ENCODE measurements around the gene MFN2.
"Not testable (repeated sequence)": the region's sequence is repeated elsewhere in the genome, so short reads cannot be mapped to it uniquely, and the experiment has no call there.

MFN2 gene

DNA sequence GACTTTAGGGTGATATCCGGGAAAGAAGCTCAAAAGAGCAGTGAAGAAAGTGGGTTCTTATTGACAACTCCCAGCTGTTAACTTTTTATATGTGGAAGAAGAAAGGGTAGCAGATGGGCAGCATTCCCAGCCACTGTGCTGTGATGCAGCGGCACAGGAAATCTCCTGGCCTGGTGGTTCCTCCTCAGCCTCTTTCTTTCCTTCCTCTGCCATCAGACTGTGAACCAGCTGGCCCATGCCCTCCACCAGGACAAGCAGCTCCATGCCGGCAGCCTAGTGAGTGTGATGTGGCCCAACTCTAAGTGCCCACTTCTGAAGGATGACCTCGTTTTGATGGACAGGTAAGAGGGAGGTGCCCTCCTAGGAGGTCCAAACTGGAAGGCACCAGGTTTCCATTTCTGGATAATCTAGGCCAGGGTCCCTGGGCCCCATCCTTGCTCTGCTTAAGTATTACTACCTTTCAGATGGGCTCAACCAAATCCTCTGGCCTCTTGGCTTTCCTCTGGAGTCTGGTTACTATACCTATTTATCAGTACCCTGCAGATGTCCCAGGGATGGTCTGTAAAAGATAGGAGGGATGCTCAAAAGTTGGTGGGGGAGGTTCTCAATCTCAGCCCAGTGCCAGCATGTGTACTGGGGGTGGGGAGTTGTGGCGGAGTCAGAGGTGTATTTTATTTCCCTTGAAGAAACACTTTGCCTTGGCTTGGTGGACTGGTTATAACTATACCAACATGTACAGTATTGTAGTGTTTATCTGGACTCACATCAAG, 17.0 kb downstream of the MFN2 start:
- no peak for DNase-seq (ENCODE audit: low spot score)

DNA sequence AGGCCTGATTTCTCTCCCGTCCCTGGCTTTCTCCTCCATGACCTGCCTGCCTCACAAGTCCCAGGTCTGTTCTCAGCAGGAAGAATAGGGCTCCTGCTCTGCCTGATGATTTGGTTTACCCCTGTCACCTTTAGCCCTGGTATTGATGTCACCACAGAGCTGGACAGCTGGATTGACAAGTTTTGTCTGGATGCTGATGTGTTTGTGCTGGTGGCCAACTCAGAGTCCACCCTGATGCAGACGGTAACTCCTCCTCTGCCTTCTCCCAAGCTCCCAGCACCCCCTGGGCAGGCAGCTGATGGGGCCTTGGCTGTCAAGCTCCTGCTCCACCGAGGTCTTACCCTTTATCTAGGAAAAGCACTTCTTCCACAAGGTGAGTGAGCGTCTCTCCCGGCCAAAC, 18.4 kb downstream of the MFN2 start:
- no peak for DNase-seq (ENCODE audit: low spot score)
- no peak for FAIRE-seq

More for the DNA sequence above, 17.0 kb downstream of the MFN2 start:
- FAIRE-seq: no peak

DNA sequence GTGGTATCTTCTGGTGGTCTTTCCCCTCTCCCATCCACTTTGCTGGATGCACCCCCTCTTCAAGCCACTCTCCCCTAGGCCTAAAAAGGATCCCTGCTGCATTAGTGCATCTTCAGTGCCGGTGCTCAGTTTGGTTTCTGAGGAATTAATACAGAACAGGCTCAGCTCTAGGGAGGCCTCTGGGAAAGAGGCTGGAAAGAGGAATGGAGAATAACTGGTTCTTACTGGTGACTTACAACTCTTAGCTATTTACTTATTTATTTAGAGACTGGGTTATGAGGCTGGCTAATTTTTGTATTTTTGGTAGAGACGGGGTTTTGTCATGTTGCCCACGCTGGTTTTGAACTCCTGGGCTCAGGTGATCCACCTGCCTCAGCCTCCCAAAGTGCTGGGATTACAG, 19.0 kb downstream of the MFN2 start:
- no peak for FAIRE-seq
- no peak for DNase-seq (ENCODE audit: low spot score)

DNA sequence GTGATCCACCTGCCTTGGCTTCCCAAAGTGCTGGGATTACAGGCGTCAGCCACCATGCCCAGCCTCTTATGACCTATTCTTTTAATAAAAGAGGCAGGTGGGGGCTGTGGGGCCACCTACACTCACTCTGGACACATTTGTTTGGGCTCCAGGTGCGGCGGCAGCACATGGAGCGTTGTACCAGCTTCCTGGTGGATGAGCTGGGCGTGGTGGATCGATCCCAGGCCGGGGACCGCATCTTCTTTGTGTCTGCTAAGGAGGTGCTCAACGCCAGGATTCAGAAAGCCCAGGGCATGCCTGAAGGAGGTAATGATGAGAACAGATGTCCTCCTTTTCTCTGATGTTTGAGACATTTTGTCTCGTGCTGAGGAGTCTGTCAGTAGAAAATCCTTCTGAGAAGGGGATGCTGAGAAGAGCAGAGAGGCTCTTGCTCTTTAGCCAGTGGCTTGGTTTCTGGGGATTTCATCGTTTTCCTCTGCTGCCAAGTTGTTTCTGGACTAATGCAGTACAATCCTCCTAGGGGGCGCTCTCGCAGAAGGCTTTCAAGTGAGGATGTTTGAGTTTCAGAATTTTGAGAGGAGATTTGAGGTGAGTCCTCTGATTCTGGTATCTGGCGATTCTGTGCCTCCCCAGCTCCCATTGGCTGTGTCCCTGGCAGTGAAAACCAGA, 21.1 kb downstream of the MFN2 start:
- DNase-seq (ENCODE audit: low spot score): no peak
- FAIRE-seq: no peak

DNA sequence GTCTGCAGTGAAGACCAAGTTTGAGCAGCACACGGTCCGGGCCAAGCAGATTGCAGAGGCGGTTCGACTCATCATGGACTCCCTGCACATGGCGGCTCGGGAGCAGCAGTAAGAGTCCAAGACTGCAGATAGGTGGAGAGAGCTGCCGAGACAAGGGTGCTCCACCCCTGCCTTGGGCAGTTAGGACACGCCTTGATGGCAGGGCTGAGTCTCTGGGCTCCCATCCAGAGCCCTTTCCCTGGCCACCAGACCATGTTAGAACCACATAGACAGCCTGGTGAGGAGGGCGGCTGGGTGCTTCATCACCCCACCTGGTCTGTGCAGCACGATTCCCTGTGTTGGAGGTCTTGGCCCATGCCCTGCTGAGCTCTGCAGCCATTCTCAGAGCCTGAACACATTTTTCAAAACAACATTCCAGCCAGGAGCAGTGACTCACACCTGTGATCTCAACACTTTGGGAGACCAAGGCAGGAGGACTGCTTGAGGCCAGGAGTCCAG, 21.8 kb downstream of the MFN2 start:
- DNase-seq (ENCODE audit: low spot score): peak; percentile 87
- peak; percentile 76 for FAIRE-seq

DNA sequence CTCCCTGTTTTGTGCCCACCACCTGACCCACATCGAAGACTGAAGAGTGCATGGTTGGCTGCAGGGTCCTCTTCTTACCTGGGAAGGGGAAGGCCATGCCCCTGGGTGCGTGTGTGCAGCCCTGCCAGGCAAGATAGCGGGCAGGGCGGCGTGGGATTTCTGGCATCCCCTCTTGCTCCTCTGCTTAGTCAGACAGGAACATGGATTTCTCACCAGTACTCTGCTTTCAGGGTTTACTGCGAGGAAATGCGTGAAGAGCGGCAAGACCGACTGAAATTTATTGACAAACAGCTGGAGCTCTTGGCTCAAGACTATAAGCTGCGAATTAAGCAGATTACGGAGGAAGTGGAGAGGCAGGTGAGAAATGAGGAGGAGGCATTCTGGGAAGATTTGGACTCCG, 23.5 kb downstream of the MFN2 start:
- no peak for DNase-seq (ENCODE audit: low spot score)
- no peak for FAIRE-seq

DNA sequence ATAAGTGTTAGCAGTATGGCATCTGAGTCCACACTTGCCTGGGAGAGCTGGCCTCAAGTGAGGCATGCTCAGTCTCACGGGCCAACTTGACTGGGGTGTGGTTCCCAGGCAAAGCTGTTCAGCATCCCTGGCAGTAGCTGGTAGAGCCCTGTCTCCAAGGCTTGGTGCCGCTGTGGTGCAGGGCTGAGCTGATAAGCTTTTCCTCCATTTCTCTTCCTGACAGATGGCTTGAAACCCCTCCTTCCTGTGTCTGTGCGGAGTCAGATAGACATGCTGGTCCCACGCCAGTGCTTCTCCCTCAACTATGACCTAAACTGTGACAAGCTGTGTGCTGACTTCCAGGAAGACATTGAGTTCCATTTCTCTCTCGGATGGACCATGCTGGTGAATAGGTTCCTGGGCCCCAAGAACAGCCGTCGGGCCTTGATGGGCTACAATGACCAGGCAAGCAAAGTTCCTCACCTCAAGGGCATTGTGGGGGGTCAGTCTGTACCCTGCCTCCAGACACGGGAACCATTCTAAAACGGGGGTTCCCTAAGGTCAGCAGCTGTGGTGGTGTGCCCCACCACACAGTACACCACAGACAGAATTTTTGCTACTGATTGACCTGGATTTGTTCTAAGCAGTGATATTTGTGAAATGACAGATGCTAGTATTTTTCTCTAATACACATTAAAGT, 25.4 kb downstream of the MFN2 start:
- DNase-seq (ENCODE audit: low spot score): no peak
- FAIRE-seq: no peak

DNA sequence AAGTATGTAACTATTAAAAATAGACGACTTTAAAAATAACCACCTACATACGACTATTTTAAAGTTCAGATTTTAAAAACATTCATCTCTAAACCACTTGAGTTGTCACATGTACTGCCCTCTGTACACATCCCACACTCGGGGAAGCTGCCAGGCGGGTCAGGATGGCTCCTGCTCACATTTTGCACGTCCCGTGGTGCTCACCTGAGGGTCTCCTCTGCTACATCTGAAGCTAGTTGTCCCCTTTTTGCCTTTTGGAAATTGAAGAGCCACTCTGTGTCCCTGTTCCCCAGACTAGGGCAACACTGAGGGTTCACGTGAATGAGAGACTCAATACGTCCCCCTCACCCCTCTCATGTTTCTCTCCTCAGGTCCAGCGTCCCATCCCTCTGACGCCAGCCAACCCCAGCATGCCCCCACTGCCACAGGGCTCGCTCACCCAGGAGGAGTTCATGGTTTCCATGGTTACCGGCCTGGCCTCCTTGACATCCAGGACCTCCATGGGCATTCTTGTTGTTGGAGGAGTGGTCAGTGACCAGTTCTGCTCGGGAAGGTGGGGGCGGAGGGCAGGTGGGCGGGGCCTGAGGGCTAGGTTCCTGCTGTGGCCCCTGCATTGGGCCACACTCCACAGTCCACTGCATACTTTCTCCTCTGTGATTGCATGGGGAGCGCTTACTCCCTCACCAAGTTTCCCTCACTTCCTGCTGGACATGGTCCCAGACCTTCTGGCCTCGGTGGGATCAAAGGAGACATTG, 26.1 kb downstream of the MFN2 start:
- DNase-seq (ENCODE audit: low spot score): no peak
- no peak for FAIRE-seq

DNA sequence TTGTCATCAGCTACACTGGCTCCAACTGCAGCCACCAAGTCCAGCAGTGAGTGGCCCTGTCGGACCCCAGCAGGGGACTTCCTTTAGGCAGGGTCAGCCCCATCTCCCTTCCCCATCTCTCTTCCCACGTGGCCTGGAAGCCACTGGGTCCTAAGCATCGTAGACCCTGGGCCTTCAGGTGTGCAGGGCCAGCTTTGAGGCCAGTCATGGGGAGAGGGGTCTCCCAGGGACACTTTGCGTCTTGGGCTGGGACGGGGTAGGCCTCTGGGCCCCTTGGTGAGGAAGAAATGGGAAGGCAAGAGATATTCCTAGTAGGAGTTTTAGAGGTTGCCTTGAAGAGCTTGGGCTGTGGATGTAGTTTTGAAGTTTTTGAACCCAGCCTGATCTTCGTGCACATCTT, 27.0 kb downstream of the MFN2 start:
- FAIRE-seq (no peak), DNase-seq (ENCODE audit: low spot score) (no peak)

DNA sequence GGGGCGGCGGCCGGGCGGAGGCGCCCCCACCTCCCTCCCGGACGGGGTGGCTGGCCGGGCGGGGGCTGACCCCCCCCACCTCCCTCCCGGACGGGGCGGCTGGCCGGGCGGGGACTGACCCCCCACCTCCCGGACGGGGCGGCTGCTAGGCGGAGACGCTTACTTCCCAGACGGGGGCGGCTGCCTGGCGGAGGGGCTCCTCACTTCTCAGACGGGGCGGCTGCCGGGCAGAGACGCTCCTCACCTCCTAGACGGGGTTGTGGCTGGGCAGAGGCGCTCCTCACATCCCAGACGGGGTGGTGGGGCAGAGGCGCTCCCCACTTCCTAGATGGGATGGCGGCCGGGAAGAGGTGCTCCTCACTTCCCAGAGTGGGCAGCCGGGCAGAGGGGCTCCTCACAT, 28.1 kb downstream of the MFN2 start:
- FAIRE-seq: not testable (repeated sequence)

DNA sequence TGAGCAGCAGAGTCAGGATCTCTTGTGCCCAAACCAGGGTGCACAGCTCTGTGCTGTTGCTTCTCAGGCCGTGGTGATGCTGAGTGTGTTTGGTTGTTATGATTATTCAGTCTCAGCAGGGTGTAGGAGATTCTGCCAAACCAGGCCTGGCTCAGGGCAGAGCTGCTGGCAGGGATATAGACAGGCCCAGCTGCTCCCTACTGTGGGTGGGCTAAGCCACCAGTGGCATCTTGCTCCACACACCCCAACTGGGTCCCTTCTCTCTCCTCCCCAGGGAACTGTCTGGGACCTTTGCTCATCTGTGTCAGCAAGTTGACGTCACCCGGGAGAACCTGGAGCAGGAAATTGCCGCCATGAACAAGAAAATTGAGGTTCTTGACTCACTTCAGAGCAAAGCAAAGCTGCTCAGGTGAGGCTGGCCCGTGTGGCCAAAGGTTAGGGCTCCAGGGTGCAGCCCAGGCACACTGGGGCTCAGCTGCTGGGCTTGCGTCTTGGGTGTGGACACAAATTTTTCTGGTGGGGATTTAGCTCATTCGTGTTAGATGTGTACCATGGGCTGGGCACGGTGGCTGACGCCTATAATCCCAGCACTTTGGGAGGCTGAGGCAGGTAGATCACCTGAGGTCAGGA, 29.2 kb downstream of the MFN2 start:
- DNase-seq (ENCODE audit: low spot score): no peak
- no peak for FAIRE-seq

More for the DNA sequence above, 28.1 kb downstream of the MFN2 start:
- not testable (repeated sequence) for DNase-seq (ENCODE audit: low spot score)

DNA sequence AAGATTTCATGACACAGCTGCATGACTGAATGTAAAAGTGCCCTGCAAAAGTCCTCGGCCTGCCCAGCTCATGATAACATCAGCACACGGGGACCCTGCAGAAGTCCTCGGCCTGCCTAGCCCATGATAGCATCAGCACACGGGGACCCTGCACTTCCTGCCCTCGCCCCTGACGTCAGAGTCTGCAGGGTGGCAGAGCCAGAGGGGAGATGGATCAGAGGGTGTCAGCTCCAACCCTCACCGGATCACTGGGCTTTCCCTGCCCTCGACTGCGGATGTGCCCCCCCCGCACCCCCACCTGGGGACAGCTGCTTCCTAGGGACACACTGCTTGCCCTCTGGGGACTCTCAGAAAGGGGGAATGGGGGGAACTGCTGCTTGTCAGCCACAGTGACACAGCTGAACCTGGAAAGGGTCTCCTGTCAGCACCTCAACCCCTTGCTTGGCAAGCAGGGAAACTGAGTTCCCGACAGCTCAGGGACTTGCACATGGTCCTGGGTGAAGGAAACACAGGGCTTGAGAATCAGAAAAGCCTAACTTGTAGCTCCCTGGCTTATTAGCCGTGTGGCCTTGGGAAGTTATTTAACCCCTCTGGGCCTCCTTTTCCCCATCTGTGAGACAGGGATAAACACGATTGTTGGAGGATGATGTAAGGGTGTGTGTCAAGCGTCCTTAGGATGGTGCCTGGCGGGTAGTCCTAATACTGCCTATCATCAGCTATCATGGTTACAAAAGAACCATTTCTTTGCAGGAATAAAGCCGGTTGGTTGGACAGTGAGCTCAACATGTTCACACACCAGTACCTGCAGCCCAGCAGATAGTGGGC, 30.7 kb downstream of the MFN2 start:
- FAIRE-seq (no peak), DNase-seq (ENCODE audit: low spot score) (no peak)

DNA sequence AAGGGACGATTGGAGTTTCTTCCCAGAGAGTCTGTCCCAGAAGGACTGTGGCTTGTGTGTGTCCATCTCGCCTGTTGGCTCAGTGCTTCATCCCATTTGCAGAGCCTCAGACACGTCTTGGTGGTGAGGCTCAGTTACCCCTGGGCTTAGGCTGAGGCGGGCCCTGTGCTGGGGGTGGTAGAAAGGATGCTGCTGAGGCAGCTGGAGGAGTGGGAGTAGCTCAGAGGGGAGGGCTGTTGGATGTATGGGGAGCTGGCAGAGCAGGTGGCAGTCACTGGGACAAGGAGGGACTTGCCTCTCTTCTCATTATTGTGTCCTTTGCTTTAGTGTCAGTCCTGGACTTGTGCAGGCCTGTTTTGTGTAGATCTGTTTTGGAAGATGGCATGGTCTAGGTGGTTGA, 31.8 kb downstream of the MFN2 start:
- FAIRE-seq (no peak), DNase-seq (ENCODE audit: low spot score) (no peak)

DNA sequence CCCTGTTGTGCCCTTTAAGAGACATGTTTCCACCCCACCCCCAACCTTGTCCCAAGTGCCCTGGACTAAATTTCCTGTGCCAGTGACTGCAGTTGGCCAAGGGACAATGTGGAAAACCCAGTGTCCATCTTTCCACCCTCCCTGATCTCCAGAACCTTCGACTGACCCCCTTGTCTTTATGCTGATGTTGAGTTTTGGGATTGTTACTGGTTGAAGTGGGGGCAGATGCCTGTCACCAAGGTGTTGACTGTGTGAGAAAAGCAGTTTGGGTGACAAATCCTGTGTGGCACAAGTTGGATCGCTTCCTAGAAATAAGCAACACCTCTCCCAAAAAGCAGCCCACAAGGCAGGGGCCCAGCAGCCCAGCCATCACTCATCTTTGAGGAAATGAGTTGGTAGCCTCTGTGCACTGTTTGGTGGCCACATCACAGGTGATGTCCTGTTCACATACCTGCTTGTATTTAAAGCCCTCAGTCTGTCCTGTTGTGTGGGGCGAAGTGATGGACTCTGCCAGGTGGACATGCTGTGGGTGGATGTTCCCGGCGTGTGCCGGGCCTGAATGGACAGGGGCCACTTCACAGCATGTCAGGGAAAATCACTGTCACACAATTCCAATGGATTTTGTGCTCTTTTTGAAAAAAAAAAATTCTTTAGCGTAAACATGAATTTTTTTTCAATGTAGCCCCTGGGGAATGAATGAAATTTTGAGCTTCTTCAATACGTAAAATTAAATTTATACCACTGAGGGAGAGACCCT, 32.5 kb downstream of the MFN2 start:
- FAIRE-seq (no peak), DNase-seq (ENCODE audit: low spot score) (no peak)

DNA sequence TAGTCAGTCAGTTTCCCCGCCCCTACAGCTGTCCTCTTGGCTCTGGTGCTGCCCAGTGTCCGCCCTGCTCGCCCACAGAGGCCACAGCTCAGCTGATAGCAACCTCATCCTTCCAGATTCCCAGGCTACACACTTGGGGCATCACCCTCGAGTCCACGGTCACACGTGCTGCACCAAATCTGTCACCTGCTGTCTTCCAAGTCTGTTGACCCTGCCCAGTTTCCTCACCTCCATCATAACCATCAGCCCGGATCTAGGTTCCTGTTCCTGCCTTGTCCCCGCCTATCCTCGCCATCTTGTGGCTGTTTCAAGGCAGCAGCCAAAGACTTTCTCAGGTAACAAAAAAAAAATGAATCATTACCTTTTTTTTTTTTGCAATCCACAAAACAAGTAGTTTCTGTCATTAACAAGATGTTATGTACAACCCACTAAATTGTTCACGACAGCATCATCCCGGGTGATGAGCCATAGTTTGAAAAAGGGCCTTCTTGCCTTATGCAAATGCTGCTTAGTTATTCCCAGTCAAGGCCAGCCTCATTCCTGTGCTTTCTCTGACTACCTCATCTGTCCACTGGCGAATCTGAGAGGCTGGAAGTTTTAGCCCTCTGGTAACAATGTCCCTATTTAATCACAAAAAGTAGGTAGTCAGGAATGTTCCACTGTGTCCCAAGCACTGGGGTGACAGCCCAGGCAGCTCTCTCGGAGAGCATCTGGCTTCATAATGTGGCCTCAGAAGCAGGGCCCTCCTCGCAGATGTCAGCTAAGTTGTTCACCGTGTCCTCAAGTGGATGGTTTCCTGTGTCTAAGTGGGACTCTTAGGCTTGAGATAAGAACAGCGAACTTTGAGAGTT, 34.1 kb downstream of the MFN2 start:
- FAIRE-seq (no peak), DNase-seq (ENCODE audit: low spot score) (no peak)

DNA sequence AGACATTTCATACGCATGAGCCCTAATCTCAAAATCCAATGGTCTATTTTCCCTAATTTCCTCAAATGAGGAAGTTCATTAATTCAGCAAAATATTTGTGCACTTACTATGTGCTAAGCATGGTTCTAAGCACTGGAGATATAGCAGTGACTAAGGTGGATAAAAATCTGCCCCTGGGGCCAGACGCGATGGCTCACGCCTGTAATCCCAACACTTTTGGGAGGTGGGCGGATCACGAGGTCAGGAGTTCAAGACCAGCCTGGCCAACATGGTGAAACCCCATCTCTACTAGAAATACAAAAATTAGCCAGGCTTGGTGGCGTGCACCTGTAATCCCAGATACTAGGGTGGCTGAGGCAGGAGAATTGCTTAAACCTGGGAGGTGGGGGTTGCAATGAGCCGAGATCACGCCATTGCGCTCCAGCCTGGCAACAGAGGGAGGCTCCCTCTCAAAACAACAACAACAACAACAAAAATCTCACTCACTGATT, 34.8 kb downstream of the MFN2 start:
- FAIRE-seq: no peak
- no peak for DNase-seq (ENCODE audit: low spot score)

DNA sequence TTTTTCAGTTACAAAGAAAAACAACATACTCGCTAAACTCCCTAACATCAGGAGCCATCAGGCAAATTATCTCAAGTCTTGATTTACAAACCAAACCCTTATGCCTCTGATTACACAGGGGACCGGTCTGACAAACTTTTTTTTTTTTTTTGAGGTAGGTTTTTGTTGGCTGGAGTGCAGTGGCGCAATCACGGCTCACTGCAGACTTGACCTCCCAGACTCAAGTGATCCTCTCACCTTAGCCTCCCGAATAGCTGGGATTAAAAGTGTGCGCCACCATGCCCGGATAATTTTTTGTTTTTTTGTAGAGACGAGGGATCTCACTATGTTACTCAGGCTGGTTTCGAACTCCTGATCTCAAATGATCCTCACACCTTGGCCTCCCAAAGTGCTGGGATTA, 35.3 kb downstream of the MFN2 start:
- no peak for DNase-seq (ENCODE audit: low spot score)
- no peak for FAIRE-seq

DNA sequence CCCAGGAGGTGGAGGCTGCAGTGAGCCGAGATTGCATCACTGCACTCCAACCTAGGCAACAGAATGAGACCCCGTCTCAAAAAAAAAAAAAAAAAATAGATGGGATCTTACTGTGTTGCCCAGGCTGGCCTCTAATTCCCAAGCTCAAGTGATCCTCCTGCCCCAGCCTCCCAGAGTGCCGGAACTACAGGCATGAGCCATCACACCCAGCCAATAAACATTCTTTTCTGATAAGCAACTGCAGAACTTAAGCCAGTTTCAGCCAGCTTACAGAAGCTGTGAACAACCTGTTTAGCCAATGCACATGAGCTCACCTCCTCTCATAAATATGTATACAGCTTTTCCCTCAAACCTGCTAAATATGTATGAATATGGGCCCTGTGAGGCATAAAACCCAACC, 35.9 kb downstream of the MFN2 start:
- DNase-seq (ENCODE audit: low spot score) (no peak), FAIRE-seq (no peak)

Data from RCC 7860 (cell line).